Measurements from ENCODE around the gene IL17RA.

Gene IL17RA

DNA sequence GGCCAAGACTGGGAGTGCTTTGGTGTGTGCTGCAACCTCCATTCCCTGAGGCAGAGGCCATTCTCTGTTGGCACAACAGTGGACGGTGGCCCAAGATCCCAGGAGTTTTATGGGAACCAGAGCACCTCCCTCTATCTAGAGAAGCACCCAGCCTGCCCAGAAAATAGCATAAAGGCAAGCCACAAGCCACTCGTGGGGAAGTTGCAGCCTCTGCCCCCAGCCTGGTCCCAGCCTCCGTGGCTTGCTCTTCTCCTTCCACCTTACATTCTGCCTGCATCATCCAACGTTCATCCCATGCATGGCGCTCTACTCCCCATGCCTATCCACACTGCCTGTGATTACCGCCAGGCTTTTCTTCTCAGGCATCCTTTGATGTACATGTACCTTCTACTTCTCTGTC is 15.8 kb downstream of the IL17RA start:
- TF ChIP-seq, protein P1, sequence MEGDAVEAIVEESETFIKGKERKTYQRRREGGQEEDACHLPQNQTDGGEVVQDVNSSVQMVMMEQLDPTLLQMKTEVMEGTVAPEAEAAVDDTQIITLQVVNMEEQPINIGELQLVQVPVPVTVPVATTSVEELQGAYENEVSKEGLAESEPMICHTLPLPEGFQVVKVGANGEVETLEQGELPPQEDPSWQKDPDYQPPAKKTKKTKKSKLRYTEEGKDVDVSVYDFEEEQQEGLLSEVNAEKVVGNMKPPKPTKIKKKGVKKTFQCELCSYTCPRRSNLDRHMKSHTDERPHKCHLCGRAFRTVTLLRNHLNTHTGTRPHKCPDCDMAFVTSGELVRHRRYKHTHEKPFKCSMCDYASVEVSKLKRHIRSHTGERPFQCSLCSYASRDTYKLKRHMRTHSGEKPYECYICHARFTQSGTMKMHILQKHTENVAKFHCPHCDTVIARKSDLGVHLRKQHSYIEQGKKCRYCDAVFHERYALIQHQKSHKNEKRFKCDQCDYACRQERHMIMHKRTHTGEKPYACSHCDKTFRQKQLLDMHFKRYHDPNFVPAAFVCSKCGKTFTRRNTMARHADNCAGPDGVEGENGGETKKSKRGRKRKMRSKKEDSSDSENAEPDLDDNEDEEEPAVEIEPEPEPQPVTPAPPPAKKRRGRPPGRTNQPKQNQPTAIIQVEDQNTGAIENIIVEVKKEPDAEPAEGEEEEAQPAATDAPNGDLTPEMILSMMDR (IDR thresholded peaks at IDR 0.05; ENCODE audit: extremely low read depth, insufficient read depth, missing control alignments): no peak
- no peak for DNase-seq (ENCODE audit: low spot score)
- in situ Hi-C loops (cut with MboI; ENCODE audit: low pct_unique_long_range_greater_than_20kb, low sequenced_read_pairs, unreplicated experiment): no loop called here

DNA sequence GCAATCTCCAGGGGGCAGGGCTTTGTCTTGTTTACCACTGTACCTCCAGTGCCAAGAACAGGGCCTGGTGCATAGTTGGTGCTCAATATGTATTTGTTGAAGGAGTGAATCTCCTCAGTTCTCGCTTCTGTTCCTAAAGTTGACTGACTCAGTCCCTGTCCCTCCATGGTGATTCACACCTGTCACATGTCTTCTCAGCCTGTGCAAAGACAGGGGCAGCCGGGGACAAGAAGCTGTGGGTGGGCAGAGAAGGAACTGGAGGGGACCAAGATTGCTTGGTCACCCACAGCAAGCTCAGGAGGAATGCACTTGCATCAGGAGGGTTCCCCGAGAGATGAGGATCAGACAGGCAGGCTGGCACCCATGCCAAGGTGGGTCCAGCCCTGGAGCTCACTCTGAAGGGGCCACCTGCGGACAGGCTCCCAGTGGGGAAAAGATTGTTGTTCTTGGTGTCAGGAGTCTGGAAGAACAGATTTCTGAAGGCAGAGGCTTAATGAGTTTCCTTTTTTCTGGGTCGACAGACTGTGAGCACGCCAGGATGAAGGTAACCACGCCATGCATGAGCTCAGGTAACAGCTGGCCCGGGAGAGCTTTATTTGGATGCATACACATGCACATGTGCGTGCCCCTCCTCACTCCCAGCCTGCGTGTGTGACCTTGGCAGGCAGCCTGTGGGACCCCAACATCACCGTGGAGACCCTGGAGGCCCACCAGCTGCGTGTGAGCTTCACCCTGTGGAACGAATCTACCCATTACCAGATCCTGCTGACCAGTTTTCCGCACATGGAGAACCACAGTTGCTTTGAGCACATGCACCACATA is 16.9 kb downstream of the IL17RA start:
- DNase-seq (ENCODE audit: low spot score): no peak
- in situ Hi-C loops (cut with MboI; ENCODE audit: low pct_unique_long_range_greater_than_20kb, low sequenced_read_pairs, unreplicated experiment): no loop called here
- TF ChIP-seq, protein P1 (IDR thresholded peaks at IDR 0.05; ENCODE audit: extremely low read depth, insufficient read depth, missing control alignments): no peak

DNA sequence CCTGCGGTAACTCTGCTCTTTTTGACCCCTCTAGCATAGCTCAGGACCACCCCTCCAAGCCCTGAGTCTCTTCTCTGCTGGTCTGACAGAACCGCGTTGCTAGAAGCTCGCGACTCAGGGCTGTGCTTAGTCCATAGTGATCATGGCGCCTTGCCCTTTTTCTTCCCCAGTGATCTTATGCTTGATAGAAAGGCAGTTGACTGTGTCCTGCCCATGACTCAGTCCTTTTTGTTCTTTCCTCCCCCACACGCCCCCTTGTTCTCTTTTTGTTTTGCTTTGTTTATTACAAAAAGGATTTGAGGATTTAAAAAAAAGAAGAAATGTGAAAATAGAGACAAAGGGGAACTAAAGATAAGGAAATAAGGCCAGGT is 17.5 kb downstream of the IL17RA start:
- TF ChIP-seq, protein P1 (IDR thresholded peaks at IDR 0.05; ENCODE audit: extremely low read depth, insufficient read depth, missing control alignments): no peak
- in situ Hi-C loops (cut with MboI; ENCODE audit: low pct_unique_long_range_greater_than_20kb, low sequenced_read_pairs, unreplicated experiment): no loop called here
- DNase-seq (ENCODE audit: low spot score): no peak

DNA sequence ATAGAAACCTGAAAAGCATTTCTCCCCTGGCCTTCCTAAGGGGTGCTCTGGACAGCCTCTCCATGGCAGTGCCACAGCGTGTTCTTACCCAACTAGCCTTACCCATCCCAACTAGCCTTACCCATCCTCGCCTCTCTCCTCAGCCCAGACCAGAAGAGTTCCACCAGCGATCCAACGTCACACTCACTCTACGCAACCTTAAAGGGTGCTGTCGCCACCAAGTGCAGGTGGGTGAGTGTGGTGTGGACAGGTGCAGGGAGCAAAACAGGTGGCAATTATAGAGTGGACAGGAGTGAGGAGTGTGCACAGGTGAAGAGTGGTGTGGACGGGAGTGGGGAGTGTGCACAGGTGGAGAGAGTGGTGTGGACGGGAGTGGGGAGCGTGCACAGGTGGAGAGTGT is 18.6 kb downstream of the IL17RA start:
- DNase-seq (ENCODE audit: low spot score): no peak
- in situ Hi-C loops (cut with MboI; ENCODE audit: low pct_unique_long_range_greater_than_20kb, low sequenced_read_pairs, unreplicated experiment): no loop called here
- TF ChIP-seq, protein P1 (IDR thresholded peaks at IDR 0.05; ENCODE audit: extremely low read depth, insufficient read depth, missing control alignments): no peak

DNA sequence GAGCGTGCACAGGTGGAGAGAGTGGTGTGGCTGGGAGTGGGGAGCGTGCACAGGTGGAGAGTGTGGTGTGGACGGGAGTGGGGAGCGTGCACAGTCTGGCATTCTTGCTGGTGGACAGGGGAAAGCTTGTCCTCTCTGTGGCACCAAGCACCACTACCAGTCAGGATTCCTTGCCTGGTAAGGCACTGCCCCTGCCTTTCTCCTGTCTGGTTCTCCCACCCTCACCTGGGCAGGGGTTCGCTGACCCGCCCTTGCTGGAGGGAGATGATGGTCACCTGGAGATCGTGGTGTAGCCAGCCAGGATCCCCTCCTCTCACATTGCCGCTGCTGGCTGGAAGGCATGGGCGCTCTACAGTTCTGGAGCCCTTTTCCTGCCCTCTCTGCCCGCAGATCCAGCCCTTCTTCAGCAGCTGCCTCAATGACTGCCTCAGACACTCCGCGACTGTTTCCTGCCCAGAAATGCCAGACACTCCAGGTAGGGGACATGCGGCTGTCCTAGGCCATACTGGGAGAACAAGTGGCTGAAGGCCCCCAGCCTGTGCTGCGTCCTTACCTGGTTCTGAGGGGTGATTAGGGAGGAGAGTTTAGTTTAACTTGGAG is 19.6 kb downstream of the IL17RA start:
- TF ChIP-seq, protein P1 (IDR thresholded peaks at IDR 0.05; ENCODE audit: extremely low read depth, insufficient read depth, missing control alignments): no peak
- in situ Hi-C loops (cut with MboI; ENCODE audit: low pct_unique_long_range_greater_than_20kb, low sequenced_read_pairs, unreplicated experiment): no loop called here
- no peak for DNase-seq (ENCODE audit: low spot score)

DNA sequence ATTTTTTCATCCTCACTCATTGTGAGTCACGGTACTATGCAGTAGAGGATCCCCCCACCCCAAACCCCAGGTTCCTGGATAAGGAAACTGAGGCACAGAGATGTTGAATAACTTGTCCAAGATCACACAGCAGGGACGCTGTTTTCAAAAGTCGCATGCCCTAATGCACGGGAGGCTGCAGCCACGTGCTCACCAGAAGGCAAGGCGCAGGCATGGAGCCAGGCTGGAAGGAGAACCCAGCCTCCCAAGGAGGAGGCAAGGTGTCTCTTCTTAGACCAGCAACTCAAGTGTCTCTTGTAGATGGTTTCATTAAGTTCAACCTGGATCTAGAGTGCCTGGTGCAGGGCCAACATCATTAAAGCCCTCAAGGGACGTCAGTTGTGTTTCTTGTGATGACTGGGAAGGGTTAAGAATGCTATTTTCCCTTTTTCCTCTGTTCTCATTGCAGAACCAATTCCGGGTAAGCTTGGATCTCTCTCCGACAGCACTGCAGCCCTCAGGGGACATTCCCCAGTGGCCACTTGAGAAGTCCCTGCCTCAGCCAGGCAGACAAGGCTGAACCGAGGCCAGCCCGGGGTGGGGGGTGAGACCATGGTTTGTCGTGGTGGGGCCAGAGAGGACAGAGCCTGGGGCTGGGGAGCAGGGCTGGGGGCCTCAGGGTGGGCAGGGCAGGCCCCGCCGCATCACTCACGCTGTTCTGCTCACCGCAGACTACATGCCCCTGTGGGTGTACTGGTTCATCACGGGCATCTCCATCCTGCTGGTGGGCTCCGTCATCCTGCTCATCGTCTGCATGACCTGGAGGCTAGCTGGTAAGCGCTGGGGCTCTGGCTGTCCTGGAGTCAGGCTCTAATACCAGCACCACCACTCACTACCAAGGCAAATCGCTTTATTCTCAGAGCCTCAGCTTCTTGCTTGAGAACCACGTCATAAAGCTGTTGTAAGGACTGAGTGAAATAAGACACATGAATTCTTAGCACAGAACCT is 20.6 kb downstream of the IL17RA start:
- in situ Hi-C loops (cut with MboI; ENCODE audit: low pct_unique_long_range_greater_than_20kb, low sequenced_read_pairs, unreplicated experiment): no loop called here
- DNase-seq (ENCODE audit: low spot score): no peak
- TF ChIP-seq, protein P1 (IDR thresholded peaks at IDR 0.05; ENCODE audit: extremely low read depth, insufficient read depth, missing control alignments): no peak

Measured in GM13977 (cell line).